ENCODE results near the gene PHF23.

- TF ChIP-seq, protein P1, sequence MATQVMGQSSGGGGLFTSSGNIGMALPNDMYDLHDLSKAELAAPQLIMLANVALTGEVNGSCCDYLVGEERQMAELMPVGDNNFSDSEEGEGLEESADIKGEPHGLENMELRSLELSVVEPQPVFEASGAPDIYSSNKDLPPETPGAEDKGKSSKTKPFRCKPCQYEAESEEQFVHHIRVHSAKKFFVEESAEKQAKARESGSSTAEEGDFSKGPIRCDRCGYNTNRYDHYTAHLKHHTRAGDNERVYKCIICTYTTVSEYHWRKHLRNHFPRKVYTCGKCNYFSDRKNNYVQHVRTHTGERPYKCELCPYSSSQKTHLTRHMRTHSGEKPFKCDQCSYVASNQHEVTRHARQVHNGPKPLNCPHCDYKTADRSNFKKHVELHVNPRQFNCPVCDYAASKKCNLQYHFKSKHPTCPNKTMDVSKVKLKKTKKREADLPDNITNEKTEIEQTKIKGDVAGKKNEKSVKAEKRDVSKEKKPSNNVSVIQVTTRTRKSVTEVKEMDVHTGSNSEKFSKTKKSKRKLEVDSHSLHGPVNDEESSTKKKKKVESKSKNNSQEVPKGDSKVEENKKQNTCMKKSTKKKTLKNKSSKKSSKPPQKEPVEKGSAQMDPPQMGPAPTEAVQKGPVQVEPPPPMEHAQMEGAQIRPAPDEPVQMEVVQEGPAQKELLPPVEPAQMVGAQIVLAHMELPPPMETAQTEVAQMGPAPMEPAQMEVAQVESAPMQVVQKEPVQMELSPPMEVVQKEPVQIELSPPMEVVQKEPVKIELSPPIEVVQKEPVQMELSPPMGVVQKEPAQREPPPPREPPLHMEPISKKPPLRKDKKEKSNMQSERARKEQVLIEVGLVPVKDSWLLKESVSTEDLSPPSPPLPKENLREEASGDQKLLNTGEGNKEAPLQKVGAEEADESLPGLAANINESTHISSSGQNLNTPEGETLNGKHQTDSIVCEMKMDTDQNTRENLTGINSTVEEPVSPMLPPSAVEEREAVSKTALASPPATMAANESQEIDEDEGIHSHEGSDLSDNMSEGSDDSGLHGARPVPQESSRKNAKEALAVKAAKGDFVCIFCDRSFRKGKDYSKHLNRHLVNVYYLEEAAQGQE (IDR thresholded peaks at IDR 0.05; ENCODE audit: insufficient read depth in 1 of 2, low read depth in 2 of 2, low read length in 2 of 2) = no peak
- TF ChIP-seq POLR2AphosphoS5 (IDR thresholded peaks at IDR 0.05; ENCODE audit: low read depth, low read length) (no peak), SIN3A (IDR thresholded peaks at IDR 0.05; ENCODE audit: borderline replicate concordance, insufficient read depth, low read length) (no peak)
Observed at GRCh38 chr17:7243453-7243729, 4.1 kb upstream of the PHF23 start.

Data from PFSK-1 (cell line).